ENCODE measurements around the gene PARD3.
"Not testable (repeated sequence)": the region's sequence is repeated elsewhere in the genome, so short reads cannot be mapped to it uniquely, and the experiment has no call there.

The PARD3 gene

GRCh38 chr10:34797155-34797554 lies 17.9 kb downstream of the PARD3 start:
- DNase-seq (ENCODE audit: low spot score) = no peak

- DNase-seq (ENCODE audit: low spot score) = no peak
Measured at GRCh38 chr10:34796133-34796532, 19.0 kb downstream of the PARD3 start.

GRCh38 chr10:34795334-34795733 lies 19.8 kb downstream of the PARD3 start:
- DNase-seq (ENCODE audit: low spot score) = no peak

- DNase-seq (ENCODE audit: low spot score) = no peak
Measured at GRCh38 chr10:34794835-34795234, 20.3 kb downstream of the PARD3 start.

- DNase-seq (ENCODE audit: low spot score) = not testable (repeated sequence)
Measured at GRCh38 chr10:34793581-34793980, 21.5 kb downstream of the PARD3 start.

- DNase-seq (ENCODE audit: low spot score) = no peak
Measured at GRCh38 chr10:34792881-34793280, 22.2 kb downstream of the PARD3 start.

- no peak for DNase-seq (ENCODE audit: low spot score)
Measured at GRCh38 chr10:34791947-34792346, 23.1 kb downstream of the PARD3 start.

GRCh38 chr10:34791228-34791627 lies 23.9 kb downstream of the PARD3 start:
- DNase-seq (ENCODE audit: low spot score) = no peak

- no peak for DNase-seq (ENCODE audit: low spot score)
Measured at GRCh38 chr10:34789966-34790506, 25.1 kb downstream of the PARD3 start.

- no peak for DNase-seq (ENCODE audit: low spot score)
Measured at GRCh38 chr10:34786464-34786863, 28.6 kb downstream of the PARD3 start.

GRCh38 chr10:34781711-34782110 lies 33.4 kb downstream of the PARD3 start:
- DNase-seq (ENCODE audit: low spot score) = no peak

- DNase-seq (ENCODE audit: low spot score) = no peak
Measured at GRCh38 chr10:34780818-34781380, 34.2 kb downstream of the PARD3 start.

- no peak for DNase-seq (ENCODE audit: low spot score)
Measured at GRCh38 chr10:34778237-34778636, 36.9 kb downstream of the PARD3 start.

GRCh38 chr10:34776090-34776690 lies 38.9 kb downstream of the PARD3 start:
- DNase-seq (ENCODE audit: low spot score) = no peak

- no peak for DNase-seq (ENCODE audit: low spot score)
Measured at GRCh38 chr10:34775044-34775637, 40.0 kb downstream of the PARD3 start.

GRCh38 chr10:34773636-34774630 lies 41.2 kb downstream of the PARD3 start:
- DNase-seq (ENCODE audit: low spot score) = no peak

GRCh38 chr10:34771525-34771924 lies 43.6 kb downstream of the PARD3 start:
- no peak for DNase-seq (ENCODE audit: low spot score)

GRCh38 chr10:34771106-34771505 lies 44.0 kb downstream of the PARD3 start:
- no peak for DNase-seq (ENCODE audit: low spot score)

GRCh38 chr10:34769899-34770298 lies 45.2 kb downstream of the PARD3 start:
- no peak for DNase-seq (ENCODE audit: low spot score)

GRCh38 chr10:34768972-34769330 lies 46.1 kb downstream of the PARD3 start:
- DNase-seq (ENCODE audit: low spot score) = no peak

GRCh38 chr10:34768261-34768971 lies 46.7 kb downstream of the PARD3 start:
- no peak for DNase-seq (ENCODE audit: low spot score)

Data from RKO (cell line).